ENCODE results near the gene EFNA2. TPM values are rescaled to one million over a fixed set of nuclear protein-coding genes. Genes with fewer than 3 reads are reported as not detected.
A peak's percentile ranks its signal among the peaks of the same experiment; 100 is the strongest.

EFNA2 gene
- polyA plus RNA-seq, 3 donors, result not detected

GRCh38 chr19:1252821-1253513, 32.7 kb upstream of the EFNA2 start:
- H3K4me3 ChIP-seq (replicated peaks in 1 of 3; ENCODE audit: low read depth in 2 of 3, low read length in 3 of 3), result peak overlapping the region; percentile 77 to 99 (median 89)
- WGBS (ENCODE audit: insufficient coverage), result 0% methylated on average over 3 of the region's 26 CpGs

More at GRCh38 chr19:1252821-1253513, 32.7 kb upstream of the EFNA2 start:
- Histone ChIP-seq H3K36me3 (replicated peaks in 1 of 2; ENCODE audit: control insufficient read depth in 1 of 2, insufficient read depth in 2 of 2, low read length in 2 of 2) (peaks cover 47 to 56% of the 10 kb centered on the region in 2 donors), H2AFZ (ENCODE audit: insufficient read depth, low read depth, low read length, poor library complexity, severe bottlenecking) (no peak overlapping the region), H3K4me1 (ENCODE audit: control insufficient read depth in 1 of 2, insufficient read depth in 2 of 2, low read length in 2 of 2) (peaks cover 43 to 50% of the 10 kb centered on the region in 2 donors), H3K4me2 (replicated peaks; ENCODE audit: extremely low read depth, low read length, poor library complexity, severe bottlenecking) (peak overlapping the region; percentile 96), H3K9ac (ENCODE audit: insufficient read depth, low read length, poor library complexity, severe bottlenecking) (peak overlapping the region; percentile 93), H3K27ac (ENCODE audit: low read depth in 1 of 2, low read length in 2 of 2) (peak overlapping the region; percentile 92 to 94), H3K27me3 (ENCODE audit: control insufficient read depth in 2 of 2, insufficient read depth in 2 of 2, low read length in 2 of 2) (no peaks in the 10 kb centered on the region), H3K9me3 (replicated peaks in 1 of 2; ENCODE audit: control insufficient read depth in 1 of 2, insufficient read depth in 1 of 2, low read length in 2 of 2) (no peaks in the 10 kb centered on the region), H3K79me2 (ENCODE audit: insufficient read depth, low read length) (peaks cover 75% of the 10 kb centered on the region), H4K20me1 (ENCODE audit: insufficient read depth, low read length) (peaks cover 80% of the 10 kb centered on the region)
- peaks cover 29% of the 10 kb centered on the region for H3K4me1 Mint-ChIP-seq
- H3K9me3 Mint-ChIP-seq, result peaks cover 0 to 2% (median 0%) of the 10 kb centered on the region in 7 donors
- peaks cover 0 to 4% (median 0%) of the 10 kb centered on the region in 3 donors for H3K27me3 Mint-ChIP-seq (ENCODE audit: low read depth in 3 of 3)
- peak overlapping the region; percentile 85 to 97 (median 94) for H3K27ac Mint-ChIP-seq
- H3K36me3 Mint-ChIP-seq, result peaks cover 37 to 49% of the 10 kb centered on the region in 2 donors
- DNase-seq, result peak; percentile 92 to 97 (median 95)
- peak overlapping the region; percentile 80 to 97 for H3K4me3 Mint-ChIP-seq
- TF ChIP-seq CTCF (IDR thresholded peaks at IDR 0.05), result peak; percentile 10
- intact Hi-C loops (cut with micrococcal nuclease), result loop anchor here in 1 of 2 donors (1.0 kb wide), 1 partner anchor 7 kb away; no protein-coding TSS in a partner anchor

Data from CD14-positive monocyte (primary cell).